T-helper 9 cell (primary cell): ENCODE measurements around the gene SLC10A7.

Source experiments
- DNase-seq: peaks from one replicate; pipeline ENCODE4 v3.0.0-alpha.2; 2020

The SLC10A7 gene

GRCh38 chr4:146247356-146247755 is 274.4 kb downstream of the SLC10A7 start:
- DNase-seq: no peak

GRCh38 chr4:146246381-146246780 is 275.4 kb downstream of the SLC10A7 start:
- no peak for DNase-seq

- no peak for DNase-seq
These were observed 275.9 kb downstream of the SLC10A7 start for GRCh38 chr4:146245850-146246249.

DNA sequence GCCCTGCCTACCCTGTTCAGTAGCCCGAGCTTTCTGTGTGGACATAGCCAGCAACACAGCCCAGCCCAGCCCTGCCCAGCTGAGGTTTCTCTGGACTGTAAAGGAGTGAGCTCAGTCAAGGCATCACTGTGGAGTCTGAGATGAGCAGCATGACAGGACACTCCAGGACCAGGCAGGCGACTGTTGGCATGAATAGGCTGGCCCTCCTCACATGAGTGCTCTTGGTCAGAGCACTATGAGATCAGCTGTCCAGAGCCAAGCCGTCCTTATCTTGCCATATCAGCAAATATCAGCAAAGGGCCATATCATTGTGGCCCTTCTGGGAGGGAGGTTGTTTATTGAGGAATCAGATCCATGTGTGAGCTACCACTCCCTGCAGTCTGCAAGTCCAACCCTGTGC is 276.5 kb downstream of the SLC10A7 start:
- no peak for DNase-seq

GRCh38 chr4:146244496-146244895 is 277.2 kb downstream of the SLC10A7 start:
- DNase-seq: no peak

DNA sequence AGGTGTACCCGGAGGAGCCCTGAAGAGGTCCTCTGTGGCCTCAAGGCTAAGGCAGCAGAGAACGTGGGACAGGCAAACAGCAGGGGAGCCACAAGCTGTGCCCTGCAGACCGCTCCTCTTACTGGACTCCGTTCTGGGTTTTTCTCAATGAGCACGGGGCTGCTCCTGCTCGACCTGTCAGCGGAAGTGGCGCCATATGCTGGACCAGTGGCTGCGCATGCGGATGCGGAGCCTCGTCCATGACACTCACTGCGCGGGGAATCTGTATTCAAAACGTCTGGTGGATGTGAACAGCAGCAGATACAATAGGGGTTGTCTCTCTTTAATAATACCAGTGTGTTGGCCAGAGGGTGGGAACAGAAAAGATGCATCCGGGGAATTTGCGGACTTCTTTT is 277.9 kb downstream of the SLC10A7 start:
- DNase-seq: no peak

GRCh38 chr4:146243141-146243882 is 278.4 kb downstream of the SLC10A7 start:
- DNase-seq: peak; percentile 32

- no peak for DNase-seq
These were observed 283.6 kb downstream of the SLC10A7 start for GRCh38 chr4:146238107-146238506.

GRCh38 chr4:146237092-146237491 is 284.6 kb downstream of the SLC10A7 start:
- no peak for DNase-seq

DNA sequence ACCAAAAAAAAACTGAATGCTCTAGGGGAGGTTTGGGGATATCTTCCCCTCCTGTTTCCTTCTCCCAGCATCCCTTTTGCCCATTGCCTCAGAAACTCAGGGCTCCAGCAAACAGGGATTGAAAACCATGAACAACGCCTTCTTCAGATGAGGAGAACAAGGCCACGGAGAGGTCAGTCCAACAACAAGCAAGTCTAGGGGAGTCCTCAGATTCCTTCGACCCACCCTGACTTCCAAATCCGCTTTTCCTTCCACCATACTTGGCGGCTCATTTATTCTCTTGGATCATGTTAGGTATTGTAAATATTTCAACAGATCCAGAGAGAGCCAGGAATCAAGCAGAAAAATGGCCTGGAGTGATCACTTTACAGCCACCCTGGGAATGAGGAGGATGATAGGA is 285.5 kb downstream of the SLC10A7 start:
- DNase-seq: no peak

- no peak for DNase-seq
These were observed 286.0 kb downstream of the SLC10A7 start for GRCh38 chr4:146235654-146236177.

GRCh38 chr4:146232131-146232722 is 289.5 kb downstream of the SLC10A7 start:
- no peak for DNase-seq

DNA sequence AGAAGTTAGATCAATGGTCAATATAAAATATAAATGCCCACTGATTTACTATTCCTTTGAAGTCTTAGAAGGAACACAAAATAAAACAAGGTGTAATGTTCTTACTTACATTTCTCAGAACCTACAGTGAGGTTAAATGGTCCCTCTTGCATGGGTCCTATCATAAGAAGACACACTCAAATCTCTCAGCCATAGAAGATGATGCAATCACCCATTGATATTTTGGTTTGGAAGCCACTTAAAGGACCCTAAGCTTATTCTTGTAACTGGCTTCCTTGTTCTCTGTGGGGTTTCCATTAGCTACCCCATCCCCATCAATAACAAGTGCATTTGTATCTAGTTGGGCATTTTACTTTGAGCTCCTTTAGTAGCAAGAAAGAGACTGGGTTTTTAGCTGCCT is 292.3 kb downstream of the SLC10A7 start:
- DNase-seq: no peak

- DNase-seq: no peak
These were observed 297.3 kb downstream of the SLC10A7 start for GRCh38 chr4:146224326-146224966.

DNA sequence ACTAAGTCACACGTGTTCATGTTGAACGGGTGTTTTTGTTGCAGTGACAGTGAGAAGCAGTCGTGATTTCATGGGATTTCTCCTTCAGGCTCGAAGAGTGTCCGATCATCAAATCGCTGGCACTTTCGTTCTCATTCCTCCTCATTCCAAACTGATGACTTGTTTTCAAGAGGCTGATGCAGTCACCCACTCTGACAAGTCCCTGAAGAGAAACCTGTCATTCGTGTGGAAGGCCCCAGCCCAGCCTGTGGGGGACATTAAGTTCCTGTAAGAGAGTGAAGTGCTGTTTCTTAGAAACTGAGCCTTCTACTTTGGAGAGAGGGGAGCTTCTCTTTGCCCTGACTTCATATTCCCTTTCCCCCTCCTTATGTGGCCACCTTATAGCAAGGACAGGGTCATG is 299.4 kb downstream of the SLC10A7 start:
- DNase-seq: no peak

DNA sequence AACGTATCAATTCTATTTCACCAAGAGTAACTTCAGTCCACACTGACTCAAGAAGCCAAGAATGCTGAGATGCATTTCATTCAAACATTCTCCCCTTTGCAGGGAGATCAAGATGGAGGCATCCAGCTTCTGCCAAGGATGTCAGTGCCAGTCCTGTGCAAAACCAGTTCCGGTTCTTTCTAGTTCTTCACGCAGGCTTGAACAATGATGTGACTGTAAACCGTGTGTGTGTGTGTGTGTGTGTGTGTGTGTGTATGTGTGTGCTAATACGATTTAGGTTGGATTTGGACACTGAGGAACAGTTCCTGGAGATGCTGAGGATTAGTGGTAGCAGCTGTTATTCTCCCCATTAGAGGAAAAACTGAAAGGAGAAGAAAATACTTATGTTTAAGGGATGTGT is 307.5 kb downstream of the SLC10A7 start, which contains the start of gene REELD1:
Gene REELD1, plus strand, starts transcription at position 301 of the 400 bp plus-strand sequence. CDS start 2,415 bp downstream, outside the sequence.
- DNase-seq: no peak

DNA sequence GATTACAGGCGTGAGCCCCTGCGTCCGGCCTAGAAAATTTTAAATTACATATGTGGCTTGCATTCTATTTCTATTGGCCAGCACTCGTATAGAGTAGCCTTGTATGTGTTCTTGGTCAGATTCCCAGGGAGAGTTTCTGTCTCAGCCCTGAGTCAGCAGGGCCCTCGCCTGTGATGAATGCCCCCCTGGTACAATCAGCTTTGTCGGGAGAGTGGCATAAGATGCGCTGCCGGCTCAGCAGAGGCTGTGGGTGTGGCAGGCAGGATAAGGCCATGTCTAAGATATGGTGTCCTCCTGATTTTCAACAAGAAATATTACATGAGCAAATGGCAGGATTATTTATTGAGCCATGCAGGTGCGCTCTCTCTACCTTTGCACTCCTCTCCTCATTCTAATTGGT is 309.0 kb downstream of the SLC10A7 start:
- no peak for DNase-seq

- DNase-seq: no peak
These were observed 310.3 kb downstream of the SLC10A7 start for GRCh38 chr4:146211440-146211839.

DNA sequence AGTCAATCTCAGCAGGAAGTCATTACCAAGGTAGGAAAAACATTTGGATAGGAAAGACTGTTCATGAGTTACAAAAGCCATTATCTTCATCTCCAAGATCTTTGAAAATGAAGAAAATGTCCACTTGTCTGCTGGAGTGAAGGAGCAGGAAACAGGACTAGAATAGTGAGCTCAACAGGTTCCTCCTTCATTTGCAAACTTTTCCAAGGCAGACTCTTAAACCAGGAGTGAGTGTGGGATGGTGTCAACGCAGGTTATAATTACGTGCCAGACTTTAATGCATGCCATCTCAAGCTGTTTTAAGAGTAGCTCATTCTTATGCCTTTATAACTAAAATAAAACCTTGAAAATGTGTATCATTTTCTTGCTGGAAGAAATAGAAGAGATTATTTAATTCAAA is 310.9 kb downstream of the SLC10A7 start:
- DNase-seq: no peak

DNA sequence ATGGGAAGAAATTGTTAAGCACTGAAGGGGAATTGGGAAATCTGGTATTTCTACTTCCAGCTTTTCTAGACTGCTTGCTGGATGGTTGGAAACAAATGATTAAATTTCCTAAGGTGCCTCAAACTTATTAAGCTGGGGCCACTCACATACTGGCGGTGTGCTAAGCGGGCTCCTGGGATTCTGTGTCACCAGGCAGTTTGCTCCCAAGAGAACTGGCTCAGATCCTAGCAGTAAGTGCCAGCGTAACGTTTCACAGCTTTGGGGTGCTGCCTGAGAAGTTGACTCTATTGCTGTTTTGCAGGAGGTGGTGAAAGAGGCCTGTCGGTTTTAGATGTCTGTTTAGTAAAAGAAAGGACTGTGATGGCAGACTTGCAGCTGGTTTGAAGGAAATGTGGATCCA is 314.3 kb downstream of the SLC10A7 start:
- no peak for DNase-seq
